HUES48 (cell line): Measurements from ENCODE around the gene CENPH.
"Not testable (repeated sequence)": the region's sequence is repeated elsewhere in the genome, so short reads cannot be mapped to it uniquely, and the experiment has no call there.

Experiments
- H3K27ac ChIP-seq: one replicate; pipeline ENCODE4 v1.7.0; 2013; ENCODE audit warnings: low read depth, low read length, inconsistent platforms
- H3K27me3 ChIP-seq: 2 replicates; pipeline ENCODE4 v1.6.1; 2013; ENCODE audit warnings: mild to moderate bottlenecking, low read length; ENCODE audit not compliant: control insufficient read depth, insufficient read depth
- H3K36me3 ChIP-seq: 2 replicates; pipeline ENCODE4 v1.6.1; 2013; ENCODE audit warnings: low read length; ENCODE audit not compliant: control insufficient read depth, insufficient read depth
- H3K4me1 ChIP-seq: 2 replicates; pipeline ENCODE4 v1.6.1; 2013; ENCODE audit warnings: mild to moderate bottlenecking, low read length; ENCODE audit not compliant: control insufficient read depth, insufficient read depth
- H3K4me3 ChIP-seq: 2 replicates; pipeline ENCODE4 v1.5.1; 2013; ENCODE audit warnings: mild to moderate bottlenecking, low read depth, low read length
- H3K9ac ChIP-seq: 2 replicates; pipeline ENCODE4 v1.6.1; 2013; ENCODE audit warnings: mild to moderate bottlenecking, low read depth, low read length, moderate library complexity
- H3K9me3 ChIP-seq: 2 replicates; pipeline ENCODE4 v1.6.1; 2013; ENCODE audit warnings: low read length; ENCODE audit not compliant: control insufficient read depth, insufficient read depth

CENPH gene

DNA sequence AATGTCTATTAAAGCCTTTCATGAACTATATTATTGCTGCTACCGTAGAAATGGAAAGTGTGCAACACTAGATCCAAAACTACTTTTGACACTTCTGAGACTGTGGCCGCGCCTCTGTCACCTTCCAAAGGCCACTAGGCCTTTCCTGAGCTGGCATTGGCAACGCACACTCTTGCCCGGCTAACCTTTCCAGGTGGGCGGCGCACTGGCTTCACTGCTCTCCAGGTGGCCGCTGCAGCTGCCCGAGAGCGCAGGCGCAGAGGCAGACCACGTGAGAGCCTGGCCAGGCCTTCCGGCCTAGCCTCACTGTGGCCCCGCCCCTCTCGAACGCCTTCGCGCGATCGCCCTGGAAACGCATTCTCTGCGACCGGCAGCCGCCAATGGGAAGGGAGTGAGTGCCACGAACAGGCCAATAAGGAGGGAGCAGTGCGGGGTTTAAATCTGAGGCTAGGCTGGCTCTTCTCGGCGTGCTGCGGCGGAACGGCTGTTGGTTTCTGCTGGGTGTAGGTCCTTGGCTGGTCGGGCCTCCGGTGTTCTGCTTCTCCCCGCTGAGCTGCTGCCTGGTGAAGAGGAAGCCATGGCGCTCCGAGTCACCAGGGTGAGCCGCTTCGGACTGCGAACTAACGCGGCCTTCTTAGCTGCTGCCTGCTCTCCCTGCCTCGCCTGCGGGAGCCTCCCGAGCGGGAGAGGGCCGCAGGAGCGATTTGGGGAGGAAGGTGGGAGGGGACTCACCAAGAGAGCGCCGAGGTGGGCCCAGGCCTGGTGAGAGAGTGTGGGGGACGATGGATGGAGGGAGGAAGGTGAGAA lies 22.5 kb upstream of the CENPH start, which contains the start of gene CCNB1:
Gene CCNB1, plus strand, starts transcription at position 465 of the 807 bp plus-strand sequence. Its CDS starts 113 bp downstream, at position 578.
- Histone ChIP-seq H3K27ac (peak within 1 kb of the TSS; percentile 95), H3K9ac (peak within 1 kb of the TSS; percentile 94), H3K9me3 (no peaks in the 10 kb centered on the region), H3K27me3 (no peaks in the 10 kb centered on the region), H3K4me3 (peak within 1 kb of the TSS; percentile 82), H3K4me1 (peaks cover 16% of the 10 kb centered on the region), H3K36me3 (peaks cover 41% of the 10 kb centered on the region)

DNA sequence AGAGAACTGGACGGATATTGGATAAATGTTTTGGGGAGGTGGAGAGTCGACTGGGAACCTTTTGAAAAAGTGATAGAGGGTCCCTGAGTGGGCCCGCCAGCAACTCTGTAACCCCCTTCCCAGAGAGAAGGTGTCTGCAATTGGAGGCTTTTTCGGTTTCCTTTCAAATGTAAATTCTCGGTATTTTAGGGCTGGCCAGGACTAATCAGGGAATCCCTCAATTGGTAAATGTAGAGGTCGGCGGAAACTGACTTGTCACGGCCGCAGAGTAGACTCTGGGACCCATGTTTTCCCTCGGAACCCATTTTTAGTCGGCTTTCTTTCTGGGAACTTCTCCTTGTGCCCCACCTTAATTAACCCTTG lies 21.9 kb upstream of the CENPH start:
- Histone ChIP-seq H3K36me3 (peaks cover 47% of the 10 kb centered on the region), H3K4me1 (peaks cover 16% of the 10 kb centered on the region), H3K4me3 (peak overlapping the region; percentile 82), H3K27ac (peak overlapping the region; percentile 95), H3K27me3 (no peaks in the 10 kb centered on the region), H3K9ac (peak overlapping the region; percentile 94), H3K9me3 (no peaks in the 10 kb centered on the region)

DNA sequence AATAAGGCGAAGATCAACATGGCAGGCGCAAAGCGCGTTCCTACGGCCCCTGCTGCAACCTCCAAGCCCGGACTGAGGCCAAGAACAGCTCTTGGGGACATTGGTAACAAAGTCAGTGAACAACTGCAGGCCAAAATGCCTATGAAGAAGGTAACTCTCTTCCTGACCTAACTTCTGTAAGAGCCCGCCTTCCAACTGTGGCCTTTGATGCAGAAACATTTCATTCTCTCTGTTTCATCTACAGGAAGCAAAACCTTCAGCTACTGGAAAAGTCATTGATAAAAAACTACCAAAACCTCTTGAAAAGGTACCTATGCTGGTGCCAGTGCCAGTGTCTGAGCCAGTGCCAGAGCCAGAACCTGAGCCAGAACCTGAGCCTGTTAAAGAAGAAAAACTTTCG lies 21.5 kb upstream of the CENPH start:
- H3K27me3 ChIP-seq, result no peaks in the 10 kb centered on the region
- H3K4me1 ChIP-seq, result peaks cover 16% of the 10 kb centered on the region
- H3K4me3 ChIP-seq, result peak overlapping the region; percentile 82
- no peaks in the 10 kb centered on the region for H3K9me3 ChIP-seq
- H3K9ac ChIP-seq, result peak overlapping the region; percentile 94
- H3K27ac ChIP-seq, result peak overlapping the region; percentile 95
- H3K36me3 ChIP-seq, result peaks cover 51% of the 10 kb centered on the region

DNA sequence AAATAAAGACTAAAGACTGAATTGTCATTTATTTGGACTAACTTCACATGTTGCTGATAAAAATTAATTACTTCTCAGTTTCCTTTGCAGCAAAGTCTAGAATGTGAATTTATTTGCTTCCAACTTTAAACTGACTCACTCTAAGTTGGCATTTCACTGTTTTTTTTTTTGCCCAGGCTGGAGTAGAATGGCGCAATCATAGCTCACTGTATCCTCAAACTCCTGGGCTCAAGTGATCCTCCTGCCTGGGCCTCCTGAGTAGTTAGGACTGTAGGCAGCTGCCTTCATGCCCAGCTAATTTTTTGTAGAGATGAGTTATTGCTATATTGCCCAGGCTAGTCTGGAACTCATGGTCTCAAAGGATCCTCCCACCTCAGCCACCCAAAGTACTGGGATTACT lies 18.9 kb upstream of the CENPH start:
- peaks cover 76% of the 10 kb centered on the region for H3K36me3 ChIP-seq
- peaks cover 16% of the 10 kb centered on the region for H3K4me1 ChIP-seq
- H3K9ac ChIP-seq, result no peak overlapping the region
- no peaks in the 10 kb centered on the region for H3K27me3 ChIP-seq
- no peaks in the 10 kb centered on the region for H3K9me3 ChIP-seq
- no peak overlapping the region for H3K4me3 ChIP-seq
- no peak overlapping the region for H3K27ac ChIP-seq

DNA sequence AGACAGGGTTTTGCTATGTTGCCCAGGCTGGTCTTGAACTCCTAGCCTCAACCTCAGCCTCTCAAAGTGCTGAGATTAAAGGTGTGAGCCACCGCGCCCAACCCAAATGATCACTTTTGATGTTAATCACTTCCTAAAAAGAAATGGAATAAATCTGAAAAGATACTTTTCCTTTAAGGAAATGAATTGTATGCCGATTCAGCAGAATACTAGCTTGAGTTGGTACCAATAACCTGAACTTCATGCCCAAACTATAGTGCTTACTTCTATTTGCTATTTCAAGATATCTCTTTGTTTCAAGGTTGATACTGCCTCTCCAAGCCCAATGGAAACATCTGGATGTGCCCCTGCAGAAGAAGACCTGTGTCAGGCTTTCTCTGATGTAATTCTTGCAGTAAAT lies 18.4 kb upstream of the CENPH start:
- H3K27ac ChIP-seq, result no peak overlapping the region
- peaks cover 80% of the 10 kb centered on the region for H3K36me3 ChIP-seq
- H3K4me1 ChIP-seq, result peaks cover 14% of the 10 kb centered on the region
- no peak overlapping the region; the same call in 1 of the 2 replicates for H3K9ac ChIP-seq
- H3K9me3 ChIP-seq, result no peaks in the 10 kb centered on the region
- H3K27me3 ChIP-seq, result no peaks in the 10 kb centered on the region
- no peak overlapping the region for H3K4me3 ChIP-seq

DNA sequence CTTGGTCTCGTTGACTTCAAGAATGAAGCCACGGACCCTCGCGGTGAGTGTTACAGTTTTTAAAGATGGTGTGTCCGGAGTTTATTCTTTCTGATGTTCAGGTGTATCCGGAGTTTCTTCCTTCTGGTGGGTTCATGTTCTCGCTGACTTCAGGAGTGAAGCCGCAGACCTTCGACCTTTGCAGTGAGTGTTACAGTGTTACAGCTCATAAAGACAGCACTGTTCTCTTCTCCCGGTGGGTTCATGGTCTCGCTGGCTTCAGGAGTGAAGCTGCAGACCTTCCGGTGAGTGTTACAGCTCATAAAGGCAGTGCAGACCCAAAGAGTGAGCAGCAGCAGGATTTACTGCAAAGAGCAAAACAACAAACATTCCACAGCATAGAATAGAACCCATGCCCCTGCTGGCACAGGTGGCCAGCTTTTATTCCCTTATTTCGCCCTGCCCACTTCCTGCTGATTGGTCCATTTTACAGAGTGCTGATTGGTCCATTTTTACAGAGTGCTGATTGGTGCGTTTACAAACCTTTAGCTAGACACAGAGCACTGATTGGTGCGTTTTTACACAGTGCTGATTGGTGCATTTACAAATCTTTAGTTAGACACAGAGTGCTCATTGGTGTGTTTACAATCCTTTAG lies 7.6 kb upstream of the CENPH start:
- not testable (repeated sequence) for H3K4me3 ChIP-seq, H3K27ac ChIP-seq, H3K27me3 ChIP-seq, H3K4me1 ChIP-seq, H3K9me3 ChIP-seq, H3K9ac ChIP-seq
- H3K36me3 ChIP-seq, result peaks cover 19% of the 10 kb centered on the region

DNA sequence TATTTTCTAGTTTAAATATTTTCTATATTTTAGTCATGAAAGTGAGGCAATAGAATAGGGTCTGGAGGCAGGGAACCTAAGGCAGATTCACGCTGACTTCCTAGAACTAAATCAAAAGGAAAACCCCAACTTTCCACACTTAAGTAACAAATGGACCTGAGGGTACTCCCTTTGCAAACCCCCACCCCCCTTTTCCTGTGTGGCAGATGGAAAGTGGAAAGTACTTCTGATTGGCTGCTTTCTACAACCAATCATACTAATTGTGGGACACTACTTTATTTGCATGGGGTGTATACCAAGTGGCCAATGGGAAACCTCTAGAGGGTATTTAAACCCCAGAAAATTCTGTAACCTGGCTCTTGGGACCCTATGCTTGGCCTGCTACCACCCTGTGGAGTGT lies 4.8 kb upstream of the CENPH start:
- no peak overlapping the region for H3K27ac ChIP-seq
- H3K4me1 ChIP-seq, result no peaks in the 10 kb centered on the region
- no peaks in the 10 kb centered on the region for H3K9me3 ChIP-seq
- H3K27me3 ChIP-seq, result no peaks in the 10 kb centered on the region
- H3K4me3 ChIP-seq, result no peak overlapping the region
- no peaks in the 10 kb centered on the region for H3K36me3 ChIP-seq
- H3K9ac ChIP-seq, result no peak overlapping the region

DNA sequence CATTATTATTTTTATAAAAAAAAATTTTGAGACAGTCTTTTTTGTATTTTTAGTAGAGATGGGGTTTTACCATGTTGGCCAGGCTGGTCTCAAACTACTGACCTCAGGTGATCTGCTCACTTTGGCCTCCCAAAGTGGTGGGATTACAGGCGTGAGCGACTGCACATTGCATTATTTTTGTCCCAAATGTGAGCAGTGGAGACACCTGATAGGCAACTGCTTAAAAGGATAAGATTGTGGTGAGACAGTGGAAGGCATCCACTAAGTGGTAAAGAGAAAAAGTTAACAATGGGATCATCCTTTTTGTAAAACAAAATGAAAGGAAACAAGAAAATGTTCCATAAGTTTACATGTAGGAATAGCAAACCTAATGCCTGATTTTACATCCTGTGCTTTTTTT lies 2.0 kb upstream of the CENPH start:
- Histone ChIP-seq H3K4me1 (no peaks in the 10 kb centered on the region), H3K27ac (no peak overlapping the region), H3K27me3 (no peaks in the 10 kb centered on the region), H3K4me3 (no peak overlapping the region), H3K9me3 (no peaks in the 10 kb centered on the region), H3K9ac (no peak overlapping the region), H3K36me3 (peaks cover 9% of the 10 kb centered on the region)

DNA sequence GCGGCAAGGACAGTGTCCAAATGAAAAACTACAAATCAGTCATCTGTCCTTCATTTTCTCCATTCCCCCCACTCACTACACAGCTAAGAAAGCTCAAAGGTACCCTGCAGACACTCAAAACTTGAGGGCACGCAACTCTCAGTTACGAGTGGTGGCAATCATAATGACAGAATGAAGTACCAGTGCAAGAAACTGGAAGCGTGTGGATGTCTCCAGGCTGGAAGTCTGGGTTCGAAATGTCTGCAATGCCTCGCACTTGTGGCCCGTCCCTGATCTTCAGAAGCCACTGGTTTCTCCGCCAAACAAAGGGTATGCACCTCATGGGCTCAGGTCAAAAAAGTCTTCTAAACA lies 597 bp upstream of the CENPH start:
- peaks cover 24% of the 10 kb centered on the region for H3K36me3 ChIP-seq
- H3K9ac ChIP-seq, result peak overlapping the region; percentile 94
- H3K9me3 ChIP-seq, result no peaks in the 10 kb centered on the region
- H3K27ac ChIP-seq, result peak overlapping the region; percentile 99
- peak overlapping the region; percentile 87 for H3K4me3 ChIP-seq
- H3K4me1 ChIP-seq, result no peaks in the 10 kb centered on the region
- no peaks in the 10 kb centered on the region for H3K27me3 ChIP-seq

DNA sequence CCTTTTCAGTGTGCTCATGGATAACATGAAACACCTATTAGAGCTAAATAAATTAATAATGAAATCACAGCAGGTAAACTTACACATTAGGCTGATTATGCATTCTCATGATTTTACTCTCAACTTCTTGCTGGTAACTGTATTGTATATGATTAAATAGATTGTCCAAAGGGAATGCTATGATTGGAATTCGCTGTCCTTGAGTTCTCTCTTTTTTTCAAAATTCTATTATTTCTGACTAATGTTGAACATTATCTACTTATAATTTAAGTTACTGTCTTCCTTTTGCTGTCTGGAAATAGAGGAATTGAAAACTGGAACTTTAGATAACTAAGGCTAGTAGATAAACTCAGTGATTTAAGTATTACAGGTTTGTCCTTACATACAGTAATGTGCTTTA lies 13.1 kb downstream of the CENPH start:
- no peak overlapping the region for H3K27ac ChIP-seq

DNA sequence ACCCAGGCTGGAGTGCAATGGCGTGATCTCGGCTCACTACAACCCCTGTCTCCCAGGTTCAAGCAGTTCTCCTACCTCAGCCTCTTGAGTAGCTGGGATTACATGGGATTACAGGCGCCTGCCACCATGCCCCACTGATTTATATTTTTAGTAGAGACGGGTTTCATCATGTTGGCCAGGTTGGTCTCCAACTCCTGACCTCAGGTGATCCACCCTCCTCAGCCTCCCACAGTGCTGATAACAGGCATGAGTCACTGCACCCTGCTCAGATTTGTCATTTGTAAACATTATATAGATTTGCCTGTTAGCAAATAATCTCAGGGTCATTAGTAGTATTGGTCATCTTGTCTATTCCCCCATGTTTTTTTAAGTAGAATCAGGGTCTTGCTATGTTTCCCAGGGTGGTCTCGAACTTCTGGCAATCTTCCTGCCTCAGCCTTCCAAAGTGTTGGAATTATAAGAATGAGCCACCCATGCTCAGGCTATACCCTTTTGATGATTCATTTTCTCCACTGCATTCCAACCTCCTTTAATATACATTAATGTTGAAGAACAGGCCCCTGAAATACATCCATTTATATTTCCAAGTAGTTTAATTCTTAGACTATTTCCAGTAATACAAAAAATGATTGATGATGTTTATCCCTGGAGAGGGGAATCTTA lies 17.3 kb downstream of the CENPH start:
- H3K9me3 ChIP-seq, result no peaks in the 10 kb centered on the region
- no peak overlapping the region for H3K27ac ChIP-seq
- H3K9ac ChIP-seq, result no peak overlapping the region
- peaks cover 83% of the 10 kb centered on the region for H3K36me3 ChIP-seq
- H3K4me1 ChIP-seq, result no peaks in the 10 kb centered on the region
- H3K4me3 ChIP-seq, result no peak overlapping the region
- H3K27me3 ChIP-seq, result no peaks in the 10 kb centered on the region

More for the DNA sequence above, 13.1 kb downstream of the CENPH start:
- Histone ChIP-seq H3K9ac (no peak overlapping the region), H3K27me3 (no peaks in the 10 kb centered on the region), H3K4me1 (no peaks in the 10 kb centered on the region), H3K4me3 (no peak overlapping the region), H3K36me3 (peaks cover 77% of the 10 kb centered on the region), H3K9me3 (no peaks in the 10 kb centered on the region)
